ENCODE measurements around the gene ACADS.

Gene ACADS

DNA sequence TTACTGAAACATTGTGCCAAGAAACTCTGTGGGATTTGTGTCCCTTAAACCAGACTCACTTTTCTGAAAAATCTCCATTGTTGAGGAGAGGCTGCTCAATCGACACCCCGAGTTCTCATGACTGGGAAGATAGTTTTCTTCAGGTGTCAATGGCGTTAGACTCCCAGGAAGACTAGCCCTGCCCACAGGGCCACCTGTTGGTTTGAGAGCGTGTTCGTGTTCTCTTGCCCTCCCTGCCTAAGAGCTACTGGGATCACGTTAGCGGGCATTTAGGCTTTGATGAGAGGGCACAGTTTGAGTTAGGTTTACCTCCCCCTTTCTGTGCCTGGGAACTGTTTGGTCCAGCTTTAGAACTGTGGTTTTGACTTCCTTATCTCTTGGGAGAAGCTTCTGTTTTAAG lies 26.1 kb upstream of the ACADS start:
- no peak for FAIRE-seq
- DNase-seq (ENCODE audit: insufficient read length, low spot score) = no peak

DNA sequence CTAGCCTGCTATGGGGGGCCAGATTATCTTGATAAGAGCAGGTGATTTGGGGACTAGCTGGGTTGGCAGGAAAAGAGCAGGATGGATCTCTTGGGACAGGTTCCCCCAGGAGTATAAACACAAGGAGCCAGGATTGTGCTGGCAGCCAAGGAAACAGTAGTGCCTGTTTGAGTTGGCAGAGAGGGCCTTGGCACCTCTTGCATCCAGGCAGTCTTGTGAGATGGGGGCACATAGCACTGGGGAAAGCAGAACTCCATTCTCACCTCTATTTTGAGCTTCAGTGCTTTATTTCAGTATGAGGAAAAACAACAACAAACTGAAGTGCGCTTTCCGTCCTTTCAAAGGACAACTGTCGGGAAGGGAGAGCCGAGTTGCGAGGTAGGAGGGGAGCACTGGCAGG lies 24.7 kb upstream of the ACADS start:
- FAIRE-seq = no peak

DNA sequence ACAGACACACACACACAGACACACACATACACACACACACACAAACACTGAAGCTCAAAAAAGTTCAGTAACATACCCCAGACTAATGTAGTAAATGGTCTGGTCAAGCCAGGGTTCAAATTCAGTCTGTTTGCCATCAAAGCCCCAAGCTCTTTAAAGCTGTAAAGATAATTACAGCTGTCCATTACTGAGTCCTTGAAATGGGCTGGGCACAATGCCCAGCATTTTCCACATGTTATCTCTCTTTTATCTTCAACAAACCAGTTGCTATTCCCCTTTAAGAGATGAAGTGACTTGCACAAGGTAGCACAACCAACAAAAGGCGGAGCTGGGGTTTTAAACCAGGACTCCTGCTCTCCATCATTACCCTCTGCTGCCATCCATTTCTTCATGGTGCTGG lies 23.0 kb upstream of the ACADS start:
- no peak for DNase-seq (ENCODE audit: insufficient read length, low spot score)
- no peak for FAIRE-seq

More for the DNA sequence above, 24.7 kb upstream of the ACADS start:
- no peak for DNase-seq (ENCODE audit: insufficient read length, low spot score)

DNA sequence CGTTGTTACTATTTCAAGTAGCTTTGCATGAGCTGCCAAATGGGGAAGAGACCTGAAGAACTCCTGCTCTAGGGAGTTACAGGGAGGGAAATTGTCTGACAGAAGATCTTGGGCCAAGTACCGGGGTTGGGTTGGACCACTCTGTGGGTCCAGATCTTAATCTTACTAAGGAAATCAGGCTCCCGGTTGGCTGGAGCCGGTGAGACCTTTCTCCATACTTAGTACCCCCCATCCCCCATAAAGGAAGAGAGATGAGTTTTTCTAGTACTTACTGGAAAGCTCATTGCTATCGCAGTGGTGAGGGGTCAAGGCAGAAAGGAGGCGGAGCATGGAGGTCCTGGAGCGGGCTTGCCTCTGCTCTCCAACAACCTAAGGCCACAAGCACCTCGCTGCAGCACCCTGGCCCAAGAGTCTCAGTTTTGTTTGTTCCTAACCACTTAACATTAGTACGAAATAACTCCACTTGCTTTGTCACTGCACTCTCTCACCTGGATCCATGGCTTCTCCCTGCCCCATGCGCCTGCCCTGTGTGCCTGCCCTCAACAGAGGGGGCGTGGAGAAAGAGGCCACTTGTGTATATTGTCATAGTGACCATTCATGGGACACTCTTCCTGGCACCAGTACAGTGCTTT lies 22.2 kb upstream of the ACADS start:
- FAIRE-seq (no peak), DNase-seq (ENCODE audit: insufficient read length, low spot score) (no peak)

DNA sequence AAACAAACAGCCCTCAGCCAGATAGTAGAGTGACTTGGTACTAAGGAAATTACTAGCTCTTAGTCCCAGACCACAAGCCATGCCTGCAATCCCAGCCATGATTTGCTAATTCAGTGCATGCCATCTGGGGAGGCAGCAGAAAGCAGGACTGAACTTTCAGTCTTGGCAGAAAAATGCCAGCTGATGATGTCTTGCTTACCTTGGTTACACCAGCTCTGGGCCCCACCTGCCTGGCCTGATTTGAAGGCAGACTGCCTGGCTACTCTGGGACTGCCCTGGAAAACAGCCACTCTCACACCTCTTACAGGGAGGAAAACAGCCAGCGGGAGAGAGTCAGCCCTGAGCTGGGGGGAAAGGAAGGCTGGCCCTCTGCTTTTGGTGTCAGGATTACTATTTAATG lies 20.0 kb upstream of the ACADS start:
- DNase-seq (ENCODE audit: insufficient read length, low spot score) (no peak), FAIRE-seq (no peak)

DNA sequence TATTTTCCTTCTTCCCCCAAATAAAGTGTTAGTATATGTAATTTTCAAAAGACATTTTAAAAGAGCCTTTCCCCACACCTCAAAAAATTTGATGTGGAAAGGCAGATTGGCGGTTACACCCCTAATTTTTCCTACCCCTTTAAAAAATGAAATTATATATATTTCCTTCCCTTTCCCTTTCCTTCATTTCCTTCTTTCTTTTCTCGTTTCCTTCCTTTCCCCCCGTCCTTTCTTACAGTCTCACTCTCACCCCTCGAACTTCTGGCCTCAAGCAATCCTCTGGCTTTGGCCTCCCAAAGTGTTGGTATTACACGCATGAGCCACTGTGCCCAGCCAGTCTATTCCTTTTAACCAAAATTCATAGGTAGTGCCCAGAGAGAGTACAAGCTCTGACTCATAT lies 19.6 kb upstream of the ACADS start:
- DNase-seq (ENCODE audit: insufficient read length, low spot score) (no peak), FAIRE-seq (no peak)

DNA sequence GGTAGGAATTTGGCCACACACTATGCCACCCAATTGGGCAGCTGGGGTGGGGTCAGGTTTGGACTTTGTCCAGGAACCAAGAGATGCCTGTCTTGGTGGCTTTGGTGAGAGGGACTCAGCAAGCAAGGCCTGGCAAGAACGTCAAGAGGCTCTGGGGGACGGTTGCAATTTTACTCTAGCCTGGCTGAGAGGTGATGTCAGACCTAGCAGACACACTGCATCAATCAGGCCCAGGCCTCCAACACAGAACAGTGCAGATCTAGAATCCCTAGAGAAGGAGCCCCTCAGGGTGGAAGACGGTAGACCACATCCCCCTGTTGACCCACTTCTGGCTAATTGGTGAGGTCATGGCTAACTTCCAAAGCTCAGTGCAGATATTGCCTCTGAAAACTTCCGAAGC lies 17.0 kb upstream of the ACADS start:
- FAIRE-seq = no peak
- no peak for DNase-seq (ENCODE audit: insufficient read length, low spot score)

DNA sequence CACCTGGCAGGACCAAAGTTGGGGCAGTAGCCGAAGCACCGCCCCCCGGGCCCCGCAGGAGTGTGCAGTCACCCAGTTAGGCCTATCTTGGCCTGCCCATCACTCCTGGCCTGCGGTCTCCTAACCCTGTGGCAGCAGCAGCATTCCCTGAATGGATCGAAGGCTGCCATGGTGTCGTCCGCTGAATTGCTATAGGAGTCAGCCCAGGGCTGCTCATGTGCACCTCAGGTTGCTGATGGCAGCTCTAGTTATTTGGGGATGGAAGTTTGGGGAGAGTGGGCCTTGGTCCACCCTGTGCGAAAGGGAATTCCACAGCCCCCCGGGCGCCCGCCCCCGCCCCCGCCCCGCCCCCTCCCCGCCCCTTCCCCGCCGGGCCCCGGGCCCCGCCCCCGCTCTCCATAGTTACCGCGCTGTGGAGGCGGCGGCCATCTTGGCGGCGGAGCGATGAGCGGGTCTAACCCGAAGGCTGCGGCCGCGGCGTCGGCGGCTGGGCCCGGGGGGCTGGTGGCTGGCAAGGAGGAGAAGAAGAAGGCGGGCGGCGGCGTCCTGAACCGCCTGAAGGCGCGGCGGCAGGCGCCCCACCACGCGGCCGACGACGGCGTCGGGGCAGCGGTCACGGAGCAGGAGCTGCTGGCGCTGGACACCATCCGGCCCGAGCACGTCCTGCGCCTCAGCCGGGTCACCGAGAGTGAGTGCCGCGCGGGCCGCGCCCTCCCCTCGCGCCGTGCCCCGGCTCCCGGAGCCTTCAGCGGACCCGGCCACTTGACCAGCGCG lies 15.4 kb upstream of the ACADS start, which contains the start of gene UNC119B:
Gene UNC119B, plus strand, starts transcription at position 428 of the 774 bp plus-strand sequence. Its CDS starts 17 bp downstream, at position 445.
- peak; percentile 74 for DNase-seq (ENCODE audit: insufficient read length, low spot score)
- FAIRE-seq = no peak

DNA sequence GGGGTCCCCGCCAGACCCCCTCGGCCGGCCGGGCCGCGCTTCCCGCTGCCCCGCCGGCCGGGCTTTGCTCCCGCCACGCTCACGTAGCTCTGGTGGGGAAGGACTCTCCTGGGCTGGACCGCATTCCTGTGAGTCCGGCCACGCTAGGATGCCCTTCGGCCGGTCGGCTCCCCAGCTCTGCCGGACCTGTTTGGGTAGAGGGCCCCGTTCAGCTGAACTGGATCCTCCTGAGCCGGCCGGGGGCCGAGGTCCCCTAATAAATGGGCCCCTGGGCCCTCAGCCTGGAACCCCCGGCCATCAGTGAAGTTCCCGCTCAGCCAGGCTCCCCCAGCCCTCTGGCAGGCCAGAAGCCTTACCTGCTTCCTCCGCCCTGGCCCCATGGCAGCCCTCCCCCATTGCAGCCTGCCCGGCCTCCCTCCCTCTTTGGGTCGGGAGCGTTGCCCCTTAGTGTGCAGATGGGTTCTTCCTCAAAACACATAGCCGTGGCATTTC lies 14.8 kb upstream of the ACADS start:
- FAIRE-seq (no peak), DNase-seq (ENCODE audit: insufficient read length, low spot score) (no peak)

DNA sequence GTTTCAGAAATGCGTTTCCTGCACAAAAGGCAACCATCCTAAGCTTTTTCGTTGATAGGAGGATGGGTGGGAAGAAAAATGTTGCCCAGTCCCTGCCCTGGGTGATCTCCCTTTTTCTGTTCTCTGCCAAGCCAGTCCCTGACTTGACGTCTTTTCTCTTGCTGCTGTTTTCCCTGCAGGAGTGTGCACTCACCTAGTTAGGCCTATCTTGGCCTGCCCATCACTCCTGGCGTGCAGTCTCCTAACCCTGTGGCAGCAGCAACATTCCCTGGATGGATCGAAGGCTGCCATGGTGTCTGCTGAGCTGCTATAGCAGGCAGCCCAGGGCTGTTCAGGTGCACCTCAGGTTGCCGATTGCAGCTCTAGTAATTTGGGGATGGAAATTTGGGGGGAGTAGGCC lies 14.2 kb upstream of the ACADS start:
- DNase-seq (ENCODE audit: insufficient read length, low spot score) (no peak), FAIRE-seq (no peak)

DNA sequence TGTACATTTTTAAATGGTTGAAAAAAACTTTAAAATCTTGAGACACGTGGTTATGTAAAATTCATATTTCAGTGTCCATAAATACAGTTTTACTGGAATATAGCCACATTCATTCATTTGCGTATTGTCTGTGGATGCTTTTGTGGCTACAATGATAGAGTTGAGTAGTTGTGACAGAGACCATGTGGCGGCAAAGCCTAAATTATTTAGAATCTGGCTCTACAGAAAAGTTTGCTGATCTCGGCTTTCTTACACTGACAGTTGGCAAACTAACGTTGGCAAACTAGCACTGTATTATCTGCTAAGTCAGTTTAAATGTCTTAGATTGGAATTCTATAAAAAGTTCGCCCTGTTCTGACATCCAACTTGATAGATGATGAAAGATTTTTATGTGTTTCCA lies 13.0 kb upstream of the ACADS start:
- DNase-seq (ENCODE audit: insufficient read length, low spot score) (no peak), FAIRE-seq (no peak)

DNA sequence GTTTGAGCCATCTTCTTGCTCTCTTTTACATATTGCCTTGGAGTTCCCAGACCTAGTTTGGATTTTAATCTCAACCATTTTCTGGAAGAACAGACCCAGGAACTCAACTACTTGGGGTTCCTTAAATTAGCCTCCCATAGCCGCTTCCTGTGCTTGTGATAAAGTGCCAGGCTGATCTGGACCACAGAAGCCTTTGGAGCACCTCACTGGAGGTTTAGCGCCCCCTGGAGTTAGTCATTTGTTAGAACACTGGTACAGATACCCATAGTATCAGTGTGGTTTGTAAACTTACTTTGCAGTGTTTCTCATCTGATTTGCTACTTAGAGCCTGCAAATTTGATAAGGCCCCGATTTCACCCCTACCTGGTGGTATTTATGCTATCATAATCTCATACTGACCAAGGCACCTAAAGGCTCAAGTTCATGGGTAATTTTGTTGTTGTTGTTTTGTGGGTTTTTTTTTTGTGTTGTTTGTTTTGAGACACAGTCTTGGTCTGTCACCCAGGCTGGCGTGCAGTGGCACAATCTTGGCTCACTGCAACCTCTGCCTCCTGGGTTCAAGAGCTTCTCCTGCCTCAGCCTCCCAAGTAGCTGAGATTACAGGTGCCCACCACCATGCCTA lies 11.7 kb upstream of the ACADS start:
- DNase-seq (ENCODE audit: insufficient read length, low spot score) (peak; percentile 83), FAIRE-seq (peak; percentile 59)

DNA sequence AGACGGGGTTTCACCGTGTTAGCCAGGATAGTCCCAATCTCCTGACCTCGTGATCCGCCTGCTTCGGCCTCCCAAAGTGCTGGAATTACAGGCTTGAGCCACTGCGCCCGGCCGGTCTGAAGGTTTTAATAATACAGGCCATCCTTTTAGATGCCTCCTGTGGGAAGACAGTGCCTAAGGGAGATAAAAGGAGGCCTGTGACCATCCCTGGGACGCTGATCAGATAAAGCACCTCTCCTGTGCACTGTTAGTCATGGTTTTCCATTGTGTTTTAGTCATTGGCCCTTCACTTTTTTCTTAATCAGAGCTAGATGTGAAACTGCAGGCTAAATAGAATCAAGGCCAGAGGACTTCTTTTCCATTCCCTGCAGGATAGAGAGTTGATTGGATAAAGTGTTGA lies 7.6 kb upstream of the ACADS start:
- FAIRE-seq = no peak
- DNase-seq (ENCODE audit: insufficient read length, low spot score) = no peak

DNA sequence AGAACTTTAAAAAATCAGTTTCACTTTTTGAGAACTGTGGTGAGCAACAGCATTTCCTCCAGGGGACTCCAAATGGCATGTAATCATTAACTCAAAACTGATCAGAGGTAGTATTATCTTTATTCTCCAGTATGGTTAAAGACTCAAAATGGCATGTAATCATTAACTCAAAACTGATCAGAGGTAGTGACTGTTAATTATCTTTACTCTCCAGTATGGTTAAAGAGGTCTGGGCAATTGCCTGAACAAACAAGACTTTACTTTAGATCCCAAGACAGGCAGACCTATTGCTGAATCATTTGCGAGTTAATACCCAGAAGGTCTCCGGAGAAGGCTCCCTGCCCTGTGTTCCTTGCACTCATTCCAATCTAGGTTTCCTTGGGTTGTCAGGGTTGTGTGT lies 6.6 kb upstream of the ACADS start:
- no peak for DNase-seq (ENCODE audit: insufficient read length, low spot score)
- FAIRE-seq = no peak

DNA sequence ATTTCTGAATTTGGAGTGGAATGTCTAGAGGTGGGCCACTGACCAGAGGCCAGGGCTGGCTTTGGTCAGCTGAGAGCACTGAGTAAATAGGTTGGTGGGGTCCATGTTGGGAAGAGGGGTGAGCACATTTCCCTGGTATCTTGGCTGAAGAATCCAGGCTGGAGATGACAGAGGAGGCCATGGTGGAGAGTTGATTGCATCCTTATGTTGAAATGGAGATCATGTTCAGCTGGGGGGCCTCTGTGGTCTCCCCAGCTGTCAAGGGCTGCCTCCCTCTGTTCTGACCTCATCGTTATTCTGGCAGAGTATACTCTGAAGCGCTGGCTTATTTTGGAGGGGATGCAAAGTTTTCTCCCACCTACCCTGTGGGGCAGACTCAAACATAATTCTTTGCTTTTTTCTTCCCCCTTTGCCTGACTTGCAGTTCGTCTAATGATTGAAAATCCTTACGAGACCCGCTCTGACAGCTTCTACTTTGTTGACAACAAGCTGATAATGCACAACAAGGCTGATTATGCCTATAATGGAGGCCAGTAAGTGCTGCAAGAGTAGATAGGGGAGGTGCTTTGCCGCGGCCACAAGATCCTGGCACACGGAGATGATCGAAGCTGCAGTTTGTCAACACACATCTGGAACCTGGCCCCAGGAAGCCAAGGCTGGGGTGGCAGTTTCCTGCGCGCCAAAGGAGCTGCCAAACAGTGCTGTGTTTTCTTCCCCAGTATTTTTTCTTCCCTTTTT lies 6.0 kb upstream of the ACADS start:
- FAIRE-seq (no peak), DNase-seq (ENCODE audit: insufficient read length, low spot score) (no peak)

DNA sequence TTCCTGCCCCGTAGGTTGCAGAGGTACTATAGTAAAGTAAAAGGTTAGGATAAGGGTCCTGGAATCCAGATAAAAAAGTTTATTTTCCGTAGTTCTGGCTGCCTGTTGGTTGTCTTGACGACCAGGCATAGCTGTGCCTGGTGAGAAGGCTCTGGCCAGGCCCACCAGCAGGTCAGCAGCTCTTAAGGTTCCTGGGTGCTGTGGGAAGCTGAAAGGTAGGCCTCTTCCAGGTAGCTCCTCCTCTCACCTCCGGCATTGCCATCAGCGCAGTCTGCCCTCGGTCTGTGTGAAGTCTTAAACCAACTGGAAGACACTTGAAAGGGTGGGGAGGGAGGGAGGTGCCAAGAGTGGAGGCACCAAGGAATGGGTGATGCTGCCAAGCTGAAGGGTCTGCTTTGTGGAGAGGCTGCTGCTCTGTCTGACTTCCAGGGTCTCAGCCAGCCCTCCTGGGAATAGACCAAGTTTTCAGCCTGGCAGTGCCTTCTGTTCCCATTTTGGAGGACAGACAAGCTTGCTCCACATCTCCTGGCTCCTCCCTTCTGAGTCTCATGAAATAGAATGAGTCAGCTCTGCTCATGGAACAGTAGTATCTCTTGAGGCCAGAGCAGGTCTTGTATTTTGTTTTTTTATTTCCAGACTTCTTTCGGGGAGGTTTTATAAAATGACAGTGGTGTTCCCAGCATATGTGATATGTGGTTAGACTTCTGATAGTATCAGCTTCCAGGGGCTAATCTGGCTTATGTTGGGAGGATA lies 5.2 kb upstream of the ACADS start:
- FAIRE-seq = no peak
- DNase-seq (ENCODE audit: insufficient read length, low spot score) = no peak

DNA sequence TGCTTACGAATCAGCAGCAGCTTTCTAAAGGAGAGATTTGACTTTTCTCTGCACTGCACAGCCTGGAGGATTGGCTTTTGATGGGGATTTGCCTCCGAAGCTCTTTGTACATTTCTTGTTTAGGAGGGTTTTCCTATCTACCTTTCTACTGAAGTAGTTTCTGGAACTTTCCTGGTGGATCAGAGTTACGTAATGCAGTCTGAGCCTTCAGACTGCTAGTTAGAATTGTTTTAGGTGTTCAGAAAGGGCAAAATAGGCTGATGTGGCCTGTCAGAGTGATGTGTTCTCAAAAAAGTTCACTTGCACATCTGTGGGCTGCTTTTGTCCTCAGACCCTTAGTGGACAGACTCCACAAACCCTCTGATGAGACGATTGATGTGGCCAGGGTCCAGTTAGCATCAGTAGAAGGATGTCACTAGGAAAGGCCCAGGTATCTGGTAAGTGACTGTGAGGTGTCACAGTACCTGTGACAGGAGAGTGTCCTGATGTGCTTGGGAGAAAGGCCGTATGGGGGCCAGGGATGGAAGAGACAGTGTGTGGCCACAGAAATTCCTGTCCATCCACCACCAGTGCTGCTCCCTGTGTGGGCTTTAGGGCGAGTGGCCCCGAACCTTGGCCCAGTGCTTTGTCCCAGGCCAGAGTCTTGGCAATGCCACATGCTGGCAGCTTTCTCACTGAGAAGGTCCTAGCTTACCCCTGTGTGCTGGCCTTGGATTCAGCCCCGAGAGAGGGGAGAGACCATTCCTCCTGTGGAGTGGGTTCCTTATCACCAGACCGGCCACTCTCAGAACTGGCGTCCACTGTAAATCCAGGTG lies 4.4 kb upstream of the ACADS start:
- no peak for FAIRE-seq
- no peak for DNase-seq (ENCODE audit: insufficient read length, low spot score)

DNA sequence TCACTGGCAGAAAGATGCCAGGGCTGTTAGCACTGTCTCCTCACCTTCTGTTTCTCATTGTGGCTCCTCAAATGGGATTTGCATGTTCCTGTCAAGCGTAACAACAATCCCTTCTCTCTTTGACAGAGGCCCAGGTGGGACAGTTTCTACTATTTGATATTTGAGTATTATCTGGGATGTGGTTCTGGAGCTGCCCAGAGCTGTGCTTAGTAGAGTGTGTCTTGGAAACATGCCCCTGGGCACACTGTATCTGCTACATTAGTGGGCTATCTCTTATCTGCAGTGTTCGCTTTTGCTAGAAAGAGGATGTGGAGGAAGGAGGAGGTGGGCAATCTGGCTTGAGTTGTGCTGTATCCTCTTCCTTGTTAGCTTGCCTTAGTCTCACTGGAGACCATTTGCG lies 3.8 kb upstream of the ACADS start:
- no peak for FAIRE-seq
- DNase-seq (ENCODE audit: insufficient read length, low spot score) = no peak

DNA sequence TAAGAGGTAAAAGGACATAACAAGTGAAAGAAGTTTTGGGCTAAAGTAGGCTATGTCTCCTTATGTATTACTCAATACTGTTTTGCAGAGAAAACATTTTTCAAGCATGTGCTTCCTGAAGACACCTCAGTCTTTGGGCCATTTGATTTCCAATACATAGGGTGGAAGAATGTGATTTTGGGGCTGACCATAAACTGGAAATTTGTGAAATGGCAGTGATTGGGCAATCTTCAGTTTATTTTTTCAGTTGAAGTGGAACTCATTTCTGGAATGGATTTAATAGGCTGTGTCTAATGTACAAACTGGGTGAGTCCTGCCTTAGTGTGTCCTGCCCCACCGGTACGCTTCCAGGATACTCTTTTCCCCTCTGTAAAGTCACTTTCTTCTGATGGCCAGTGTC lies 2.8 kb upstream of the ACADS start:
- FAIRE-seq (no peak), DNase-seq (ENCODE audit: insufficient read length, low spot score) (no peak)

DNA sequence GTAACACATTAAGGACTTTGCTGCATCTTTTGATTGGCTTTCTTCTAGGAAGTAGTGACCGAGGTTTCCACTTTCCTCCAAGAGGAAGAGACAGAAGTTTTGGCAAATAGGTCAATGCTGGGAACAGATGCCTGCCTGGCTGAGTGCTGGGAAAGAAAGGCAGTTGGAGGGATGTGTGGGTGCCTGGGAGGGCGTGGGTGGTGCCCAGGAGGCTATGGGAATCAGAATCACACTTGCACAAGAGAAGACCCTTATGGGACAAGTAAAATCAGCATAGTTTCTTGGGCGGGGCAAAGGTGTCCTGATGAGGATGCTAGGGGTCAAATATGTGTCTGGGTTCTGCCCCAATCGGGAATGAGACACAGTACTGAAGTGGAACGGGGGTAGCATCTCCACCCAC lies 906 bp upstream of the ACADS start:
- FAIRE-seq = no peak
- DNase-seq (ENCODE audit: insufficient read length, low spot score) = no peak
